Neuronal stem cell (in vitro differentiated cells): Measurements from ENCODE around the gene FLT1.
A peak's percentile ranks its signal among the peaks of the same experiment; 100 is the strongest.

Experiments used
- DNase-seq: peaks from one replicate; pipeline ENCODE4 v3.0.0-alpha.2; 2013; ENCODE audit warnings: low spot score
- H2AFZ ChIP-seq: one replicate; pipeline ENCODE4 v1.6.1; 2013; ENCODE audit warnings: mild to moderate bottlenecking, low read length, inconsistent platforms
- H2AK5ac ChIP-seq: 2 replicates; pipeline ENCODE4 v1.6.1; 2013; ENCODE audit warnings: low read depth, mild to moderate bottlenecking, inconsistent platforms, low read length, moderate library complexity, mixed read lengths
- H2BK120ac ChIP-seq: 2 replicates; pipeline ENCODE4 v1.6.1; 2013; ENCODE audit warnings: low read depth, mild to moderate bottlenecking, inconsistent platforms, low read length, moderate library complexity, mixed read lengths
- H2BK12ac ChIP-seq: one replicate; pipeline ENCODE4 v1.6.1; 2013; ENCODE audit warnings: low read length, inconsistent platforms
- H2BK15ac ChIP-seq: 2 replicates; pipeline ENCODE4 v1.6.1; 2013; ENCODE audit warnings: mild to moderate bottlenecking, low read length, inconsistent platforms, mixed read lengths
- H2BK5ac ChIP-seq: one replicate; pipeline ENCODE4 v1.6.1; 2013; ENCODE audit warnings: inconsistent platforms, mild to moderate bottlenecking, low read length, moderate library complexity
- H3K14ac ChIP-seq: one replicate; pipeline ENCODE4 v1.6.1; 2013; ENCODE audit warnings: low read length, inconsistent platforms
- H3K18ac ChIP-seq: 2 replicates; pipeline ENCODE4 v1.6.1; 2013; ENCODE audit warnings: low read length, inconsistent platforms
- H3K23ac ChIP-seq: 2 replicates; pipeline ENCODE4 v1.6.1; 2013; ENCODE audit warnings: low read depth, mild to moderate bottlenecking, mixed read lengths, low read length, inconsistent platforms; ENCODE audit not compliant: poor library complexity
- H3K27ac ChIP-seq: replicated peaks from 3 replicates; pipeline ENCODE4 v1.5.1; 2013; ENCODE audit warnings: low read length, inconsistent platforms
- H3K27me3 ChIP-seq, 3 experiments: 2 replicates each; pipeline ENCODE4 v1.6.1; 2013; ENCODE audit warnings: low read length in 3 of 3, mild to moderate bottlenecking in 2 of 3, inconsistent platforms in 1 of 3, low read depth in 1 of 3, mixed read lengths in 1 of 3, moderate library complexity in 1 of 3; ENCODE audit not compliant: control insufficient read depth in 3 of 3, insufficient read depth in 3 of 3
- H3K36me3 ChIP-seq, 2 donors: replicated peaks in 1 of 2; 2 replicates each; pipeline ENCODE4 v1.6.1; 2013; ENCODE audit warnings: low read length in 2 of 2; ENCODE audit not compliant: control insufficient read depth in 2 of 2, insufficient read depth in 2 of 2
- H3K4ac ChIP-seq: 2 replicates; pipeline ENCODE4 v1.6.1; 2013; ENCODE audit warnings: inconsistent platforms, mild to moderate bottlenecking, low read length, moderate library complexity
- H3K4me1 ChIP-seq, 2 donors: 1 replicate in 1 of 2; 2 replicates in 1 of 2; pipeline ENCODE4 v1.6.1; 2013; ENCODE audit warnings: low read length in 2 of 2, low read depth in 1 of 2; ENCODE audit not compliant: control insufficient read depth in 2 of 2, insufficient read depth in 1 of 2
- H3K4me2 ChIP-seq: one replicate; pipeline ENCODE4 v1.6.1; 2013; ENCODE audit warnings: mild to moderate bottlenecking, low read length, inconsistent platforms; ENCODE audit not compliant: insufficient read depth, poor library complexity, severe bottlenecking
- H3K4me3 ChIP-seq, 2 donors: 2 replicates each; pipeline ENCODE4 v1.5.1; 2013; ENCODE audit warnings: low read length in 2 of 2, mild to moderate bottlenecking in 2 of 2, inconsistent platforms in 1 of 2, moderate library complexity in 1 of 2
- H3K79me1 ChIP-seq: one replicate; pipeline ENCODE4 v1.6.1; 2013; ENCODE audit warnings: low read depth, mild to moderate bottlenecking, inconsistent platforms, low read length, moderate library complexity
- H3K9ac ChIP-seq: one replicate; pipeline ENCODE4 v1.6.1; 2013; ENCODE audit warnings: mild to moderate bottlenecking, low read depth, low read length, inconsistent platforms; ENCODE audit not compliant: poor library complexity
- H3K9me3 ChIP-seq, 2 donors: replicated peaks in 1 of 2; 2 replicates each; pipeline versions ENCODE3 to v1.6.1; 2013; ENCODE audit warnings: low read length in 2 of 2, mild to moderate bottlenecking in 2 of 2, inconsistent platforms in 1 of 2, low read depth in 1 of 2, mixed read lengths in 1 of 2, moderate library complexity in 1 of 2; ENCODE audit not compliant: control insufficient read depth in 2 of 2, insufficient read depth in 1 of 2
- H4K8ac ChIP-seq: one replicate; pipeline ENCODE4 v1.6.1; 2013; ENCODE audit warnings: low read depth, mild to moderate bottlenecking, inconsistent platforms, low read length, moderate library complexity
- H4K91ac ChIP-seq: one replicate; pipeline ENCODE4 v1.6.1; 2013; ENCODE audit warnings: low read length, low read depth, mild to moderate bottlenecking, inconsistent platforms; ENCODE audit not compliant: poor library complexity
- WGBS, 2 donors: extraction: QIAGEN DNeasy Blood & Tissue Kit; methylation state at CpG; one replicate each; pipeline ENCODE4 v1.1.7; 2013; ENCODE audit warnings: missing lambda C conversion rate in 2 of 2, mixed read lengths in 1 of 2; ENCODE audit not compliant: insufficient read length in 2 of 2, insufficient replicate concordance in 1 of 2; ENCODE audit errors: extremely low coverage in 2 of 2; 5-methylcytosine and 5-hydroxymethylcytosine counted together

Gene FLT1

GRCh38 chr13:28306325-28306724 is 188.6 kb downstream of the FLT1 start:
- H2AFZ ChIP-seq, result no peak overlapping the region
- no peak overlapping the region for H3K4me3 ChIP-seq
- peak overlapping the region; percentile 57 for H2AK5ac ChIP-seq
- H3K23ac ChIP-seq, result no peak overlapping the region
- no peak overlapping the region for H2BK120ac ChIP-seq
- H2BK15ac ChIP-seq, result peak overlapping the region; percentile 66
- no CpG with 5 or more reads among the region's 10 CpGs for WGBS, 2 donors
- H3K9ac ChIP-seq, result no peak overlapping the region
- H3K4ac ChIP-seq, result no peak overlapping the region
- no peaks in the 10 kb centered on the region for H3K9me3 ChIP-seq
- no peaks in the 10 kb centered on the region for H3K27me3 ChIP-seq
- no peaks in the 10 kb centered on the region for H3K36me3 ChIP-seq
- H3K4me1 ChIP-seq, result peaks cover 8 to 13% of the 10 kb centered on the region in 2 donors
- H4K91ac ChIP-seq, result no peak overlapping the region
- peak overlapping the region; percentile 87 for H3K18ac ChIP-seq
- no peak overlapping the region for H2BK5ac ChIP-seq
- H3K4me2 ChIP-seq, result no peak overlapping the region
- no peak overlapping the region for H3K14ac ChIP-seq
- peak overlapping the region; percentile 16 for H2BK12ac ChIP-seq
- DNase-seq, result no peak
- no peaks in the 10 kb centered on the region for H3K79me1 ChIP-seq
- H3K27ac ChIP-seq, result no peak overlapping the region
- no peak overlapping the region for H4K8ac ChIP-seq

- H3K36me3 ChIP-seq, result no peaks in the 10 kb centered on the region
- H2BK5ac ChIP-seq, result no peak overlapping the region
- no peak overlapping the region for H3K4me2 ChIP-seq
- H3K27me3 ChIP-seq, result no peaks in the 10 kb centered on the region
- no peak overlapping the region for H3K4ac ChIP-seq
- no peak overlapping the region for H3K23ac ChIP-seq
- H2BK12ac ChIP-seq, result no peak overlapping the region
- H3K79me1 ChIP-seq, result no peaks in the 10 kb centered on the region
- H2BK120ac ChIP-seq, result no peak overlapping the region
- H3K9me3 ChIP-seq, result no peaks in the 10 kb centered on the region
- no peak overlapping the region for H3K18ac ChIP-seq
- no CpG with 5 or more reads among the region's 4 CpGs for WGBS, 2 donors
- no peak overlapping the region for H2AFZ ChIP-seq
- no peak overlapping the region for H3K14ac ChIP-seq
- H3K4me1 ChIP-seq, result peaks cover 10 to 13% of the 10 kb centered on the region in 2 donors
- no peak overlapping the region for H2AK5ac ChIP-seq
- no peak overlapping the region for H3K4me3 ChIP-seq
- no peak overlapping the region for H4K91ac ChIP-seq
- no peak for DNase-seq
- no peak overlapping the region for H2BK15ac ChIP-seq
- no peak overlapping the region for H4K8ac ChIP-seq
- no peak overlapping the region for H3K9ac ChIP-seq
- no peak overlapping the region for H3K27ac ChIP-seq
These were observed 193.1 kb downstream of the FLT1 start for GRCh38 chr13:28301839-28302238.

GRCh38 chr13:28299916-28300315 is 195.0 kb downstream of the FLT1 start:
- WGBS, 2 donors, result no CpG with 5 or more reads among the region's 2 CpGs
- no peak for DNase-seq
- Histone ChIP-seq H2BK5ac (no peak overlapping the region), H3K9me3 (no peaks in the 10 kb centered on the region), H2AK5ac (no peak overlapping the region), H3K36me3 (peaks cover 0 to 6% of the 10 kb centered on the region in 2 donors), H2BK15ac (no peak overlapping the region), H4K91ac (no peak overlapping the region), H3K4me1 (peaks cover 10 to 15% of the 10 kb centered on the region in 2 donors), H3K9ac (no peak overlapping the region), H3K18ac (no peak overlapping the region), H2BK120ac (no peak overlapping the region), H4K8ac (no peak overlapping the region), H2BK12ac (no peak overlapping the region), H3K27ac (no peak overlapping the region), H3K14ac (no peak overlapping the region), H3K27me3 (no peaks in the 10 kb centered on the region), H3K4ac (no peak overlapping the region), H3K4me3 (no peak overlapping the region), H3K23ac (no peak overlapping the region), H3K79me1 (no peaks in the 10 kb centered on the region), H2AFZ (no peak overlapping the region), H3K4me2 (no peak overlapping the region)

GRCh38 chr13:28297341-28297740 is 197.6 kb downstream of the FLT1 start:
- Histone ChIP-seq H3K9ac (no peak overlapping the region), H2BK5ac (no peak overlapping the region), H3K27ac (no peak overlapping the region), H2BK120ac (no peak overlapping the region), H3K27me3 (no peaks in the 10 kb centered on the region), H3K4me2 (no peak overlapping the region), H3K9me3 (no peaks in the 10 kb centered on the region), H3K23ac (no peak overlapping the region), H2AFZ (no peak overlapping the region), H3K79me1 (no peaks in the 10 kb centered on the region), H3K4me1 (peaks cover 10 to 15% of the 10 kb centered on the region in 2 donors), H2BK15ac (no peak overlapping the region), H4K91ac (no peak overlapping the region), H4K8ac (no peak overlapping the region), H2AK5ac (no peak overlapping the region), H3K18ac (no peak overlapping the region), H2BK12ac (no peak overlapping the region), H3K4me3 (no peak overlapping the region), H3K4ac (no peak overlapping the region), H3K36me3 (peaks cover 1 to 27% of the 10 kb centered on the region in 2 donors), H3K14ac (no peak overlapping the region)
- WGBS, 2 donors, result no CpG with 5 or more reads among the region's 3 CpGs
- no peak for DNase-seq
